Keratinocyte (primary cell): Measurements from ENCODE around the gene MAP3K4.

Experiments
- CTCF ChIP-seq, 3 experiments: IDR thresholded peaks in 1 of 3; conservative IDR thresholded peaks in 1 of 3; optimal IDR thresholded peaks in 1 of 3; 2 replicates in 2 of 3; 3 replicates in 1 of 3; pipeline versions ENCODE3 to v1.5.1; 2011; ENCODE audit warnings: low read length in 3 of 3, mild to moderate bottlenecking in 3 of 3, moderate library complexity in 2 of 3, control low read depth in 1 of 3, inconsistent platforms in 1 of 3; ENCODE audit not compliant: insufficient read depth in 2 of 3; ENCODE audit errors: extremely low read depth in 1 of 3
- EZH2 ChIP-seq: IDR thresholded peaks from one replicate; pipeline ENCODE4 v1.6.1; 2012; ENCODE audit warnings: inconsistent platforms, mild to moderate bottlenecking, low read length, moderate library complexity

- TF ChIP-seq CTCF (optimal IDR thresholded peaks at IDR 0.05 in 1 of 3, IDR thresholded peaks at IDR 0.05 in 1 of 3, conservative IDR thresholded peaks at IDR 0.05 in 1 of 3; ENCODE audit: extremely low read depth in 1 of 3, insufficient read depth in 2 of 3, low read length in 3 of 3), result no peak
- no peak for TF ChIP-seq EZH2
These were observed 20.2 kb downstream of the MAP3K4 start for GRCh38 chr6:161011492-161012480.
